Activated naive CD4-positive, alpha-beta T cell treated with anti-CD3 and anti-CD28 coated beads for 36 hours (primary cell): ENCODE data around the gene FBP2. TPM values are rescaled to one million over a fixed set of nuclear protein-coding genes. Genes with fewer than 3 reads are reported as not detected.
"Not testable (repeated sequence)": the region's sequence is repeated elsewhere in the genome, so short reads cannot be mapped to it uniquely, and the experiment has no call there.

Experiments used
- CTCF ChIA-PET: fragments of 350-600 bp; sonication (Branson Sonifier 250); formaldehyde crosslinking; loops from one replicate; lab custom pipeline; 2021; ENCODE audit warnings: antibody characterized with exemption; lab: Charles Lee
- DNase-seq: peaks from one replicate; pipeline ENCODE4 v3.0.0-alpha.2; 2020
- H3K27ac Mint-ChIP-seq: one replicate; pipeline ENCODE4 v1.8.0; 2021; ENCODE audit warnings: mild to moderate bottlenecking, mixed read lengths
- H3K27me3 Mint-ChIP-seq: one replicate; pipeline ENCODE4 v1.8.0; 2021; ENCODE audit warnings: low read depth, mixed read lengths
- H3K36me3 Mint-ChIP-seq: one replicate; pipeline ENCODE4 v1.8.0; 2021; ENCODE audit warnings: low read depth, mixed read lengths
- H3K4me1 Mint-ChIP-seq: one replicate; pipeline ENCODE4 v1.8.0; 2021; ENCODE audit warnings: low read depth, mixed read lengths
- H3K4me3 Mint-ChIP-seq: one replicate; pipeline ENCODE4 v1.8.0; 2021; ENCODE audit warnings: mild to moderate bottlenecking, moderate library complexity, mixed read lengths
- H3K9me3 Mint-ChIP-seq: one replicate; pipeline ENCODE4 v1.8.0; 2021; ENCODE audit warnings: mixed read lengths
- intact Hi-C: fragments of 100-400 bp; cut with micrococcal nuclease; formaldehyde crosslinking; loops from one replicate; pipeline ENCODE4 v1.15.1; 2023
- total RNA-seq, 2 experiments: library from RNA; stranded (reverse); gene quantifications; one replicate each; pipeline ENCODE4 v1.2.3, GENCODE V29; 2021

FBP2 gene
- total RNA-seq, 2 experiments from 2014 or later, result not detected

GRCh38 chr9:94553029-94553938 is 40.3 kb downstream of the FBP2 start:
- Mint-ChIP-seq H3K36me3 (no peaks in the 10 kb centered on the region), H3K27me3 (peaks cover 1% of the 10 kb centered on the region), H3K27ac (no peak overlapping the region), H3K4me3 (no peak overlapping the region), H3K9me3 (no peaks in the 10 kb centered on the region), H3K4me1 (no peaks in the 10 kb centered on the region)
- intact Hi-C loops, result no loop called here
- DNase-seq, result no peak
- CTCF ChIA-PET, result no interaction called here

GRCh38 chr9:94545940-94546339 is 47.7 kb downstream of the FBP2 start:
- Mint-ChIP-seq H3K36me3 (no peaks in the 10 kb centered on the region), H3K9me3 (no peaks in the 10 kb centered on the region), H3K4me1 (no peaks in the 10 kb centered on the region), H3K27ac (no peak overlapping the region), H3K4me3 (no peak overlapping the region), H3K27me3 (no peaks in the 10 kb centered on the region)
- intact Hi-C loops, result no loop called here
- no peak for DNase-seq
- CTCF ChIA-PET, result no interaction called here

- DNase-seq, H3K27me3 Mint-ChIP-seq, H3K36me3 Mint-ChIP-seq, H3K9me3 Mint-ChIP-seq, CTCF ChIA-PET, H3K4me3 Mint-ChIP-seq, H3K4me1 Mint-ChIP-seq, H3K27ac Mint-ChIP-seq, intact Hi-C loops: not testable (repeated sequence)
These were observed 49.3 kb downstream of the FBP2 start for GRCh38 chr9:94544335-94544734.

- intact Hi-C loops, result no loop called here
- no peak overlapping the region for H3K4me3 Mint-ChIP-seq
- no peaks in the 10 kb centered on the region for H3K4me1 Mint-ChIP-seq
- DNase-seq, result no peak
- no peak overlapping the region for H3K27ac Mint-ChIP-seq
- CTCF ChIA-PET, result no interaction called here
- no peaks in the 10 kb centered on the region for H3K9me3 Mint-ChIP-seq
- no peaks in the 10 kb centered on the region for H3K36me3 Mint-ChIP-seq
- no peaks in the 10 kb centered on the region for H3K27me3 Mint-ChIP-seq
These were observed 54.7 kb downstream of the FBP2 start for GRCh38 chr9:94538908-94539307.

GRCh38 chr9:94534901-94535300 is 58.7 kb downstream of the FBP2 start:
- Mint-ChIP-seq H3K27ac (no peak overlapping the region), H3K36me3 (no peaks in the 10 kb centered on the region), H3K27me3 (no peaks in the 10 kb centered on the region), H3K4me3 (no peak overlapping the region), H3K4me1 (no peaks in the 10 kb centered on the region), H3K9me3 (no peaks in the 10 kb centered on the region)
- no peak for DNase-seq
- CTCF ChIA-PET, result no interaction called here
- intact Hi-C loops, result no loop called here

- no peaks in the 10 kb centered on the region for H3K36me3 Mint-ChIP-seq
- H3K27me3 Mint-ChIP-seq, result no peaks in the 10 kb centered on the region
- H3K9me3 Mint-ChIP-seq, result no peaks in the 10 kb centered on the region
- no peak for DNase-seq
- intact Hi-C loops, result no loop called here
- H3K4me1 Mint-ChIP-seq, result no peaks in the 10 kb centered on the region
- no peak overlapping the region for H3K27ac Mint-ChIP-seq
- no peak overlapping the region for H3K4me3 Mint-ChIP-seq
- CTCF ChIA-PET, result no interaction called here
These were observed 60.0 kb downstream of the FBP2 start for GRCh38 chr9:94533601-94534000.

- CTCF ChIA-PET, result no interaction called here
- DNase-seq, result no peak
- Mint-ChIP-seq H3K27ac (no peak overlapping the region), H3K27me3 (no peaks in the 10 kb centered on the region), H3K4me3 (no peak overlapping the region), H3K4me1 (no peaks in the 10 kb centered on the region), H3K36me3 (no peaks in the 10 kb centered on the region), H3K9me3 (no peaks in the 10 kb centered on the region)
- intact Hi-C loops, result no loop called here
These were observed 60.5 kb downstream of the FBP2 start for GRCh38 chr9:94533155-94533554.

- Mint-ChIP-seq H3K9me3 (no peaks in the 10 kb centered on the region), H3K27me3 (peaks cover 3% of the 10 kb centered on the region), H3K4me1 (no peaks in the 10 kb centered on the region), H3K4me3 (no peak overlapping the region), H3K36me3 (no peaks in the 10 kb centered on the region), H3K27ac (no peak overlapping the region)
- DNase-seq, result no peak
- CTCF ChIA-PET, result no interaction called here
- intact Hi-C loops, result no loop called here
These were observed 64.7 kb downstream of the FBP2 start for GRCh38 chr9:94528886-94529285.

- Mint-ChIP-seq H3K36me3 (no peaks in the 10 kb centered on the region), H3K4me3 (no peak overlapping the region), H3K4me1 (no peaks in the 10 kb centered on the region), H3K27ac (no peak overlapping the region), H3K9me3 (no peaks in the 10 kb centered on the region), H3K27me3 (peaks cover 3% of the 10 kb centered on the region)
- intact Hi-C loops, result no loop called here
- CTCF ChIA-PET, result no interaction called here
- no peak for DNase-seq
These were observed 66.7 kb downstream of the FBP2 start for GRCh38 chr9:94526951-94527350.

- no peak for DNase-seq
- CTCF ChIA-PET, result no interaction called here
- Mint-ChIP-seq H3K9me3 (no peaks in the 10 kb centered on the region), H3K4me3 (no peak overlapping the region), H3K4me1 (no peaks in the 10 kb centered on the region), H3K27ac (no peak overlapping the region), H3K27me3 (peaks cover 6% of the 10 kb centered on the region), H3K36me3 (no peaks in the 10 kb centered on the region)
- intact Hi-C loops, result no loop called here
These were observed 67.4 kb downstream of the FBP2 start for GRCh38 chr9:94526271-94526670.

- Mint-ChIP-seq H3K4me3 (no peak overlapping the region), H3K27me3 (peaks cover 6% of the 10 kb centered on the region), H3K4me1 (no peaks in the 10 kb centered on the region), H3K36me3 (no peaks in the 10 kb centered on the region), H3K9me3 (no peaks in the 10 kb centered on the region), H3K27ac (no peak overlapping the region)
- CTCF ChIA-PET, result no interaction called here
- intact Hi-C loops, result no loop called here
- no peak for DNase-seq
These were observed 68.1 kb downstream of the FBP2 start for GRCh38 chr9:94525396-94526035.

GRCh38 chr9:94517254-94517653 is 76.4 kb downstream of the FBP2 start:
- no peaks in the 10 kb centered on the region for H3K36me3 Mint-ChIP-seq
- no peaks in the 10 kb centered on the region for H3K9me3 Mint-ChIP-seq
- CTCF ChIA-PET, result no interaction called here
- no peaks in the 10 kb centered on the region for H3K4me1 Mint-ChIP-seq
- no peak overlapping the region for H3K27ac Mint-ChIP-seq
- peaks cover 5% of the 10 kb centered on the region for H3K27me3 Mint-ChIP-seq
- no peak for DNase-seq
- intact Hi-C loops, result no loop called here
- H3K4me3 Mint-ChIP-seq, result no peak overlapping the region

- H3K4me3 Mint-ChIP-seq, result no peak overlapping the region
- CTCF ChIA-PET, result no interaction called here
- H3K4me1 Mint-ChIP-seq, result no peaks in the 10 kb centered on the region
- intact Hi-C loops, result no loop called here
- DNase-seq, result no peak
- H3K27ac Mint-ChIP-seq, result no peak overlapping the region
- H3K9me3 Mint-ChIP-seq, result no peaks in the 10 kb centered on the region
- H3K27me3 Mint-ChIP-seq, result peaks cover 3% of the 10 kb centered on the region
- H3K36me3 Mint-ChIP-seq, result no peaks in the 10 kb centered on the region
These were observed 78.9 kb downstream of the FBP2 start for GRCh38 chr9:94514722-94515121.
